ENCODE measurements around the gene EIF4E. TPM values are rescaled to one million over a fixed set of nuclear protein-coding genes. Genes with fewer than 3 reads are reported as not detected.

Gene EIF4E
- polyA plus RNA-seq, 1 donor (not counting 4 experiments of a cell fraction or from before 2014, with no cell fraction given): 150 TPM

- dilution Hi-C loops (cut with MboI; ENCODE audit: extremely low pct_ligation_motif_present, low sequenced_read_pairs): no loop called here
- FAIRE-seq (no peak), DNase-seq (ENCODE audit: low read depth, low spot score) (no peak)
- TF ChIP-seq CTCF (optimal IDR thresholded peaks at IDR 0.05 in 1 of 3, IDR thresholded peaks at IDR 0.05 in 1 of 3, conservative IDR thresholded peaks at IDR 0.05 in 1 of 3; ENCODE audit: extremely low read depth in 1 of 3, insufficient read depth in 2 of 3, low read length in 3 of 3) (no peak), EZH2 (IDR thresholded peaks at IDR 0.05; ENCODE audit: low read length) (no peak)
- Histone ChIP-seq H3K9ac (ENCODE audit: control insufficient read depth, extremely low read depth, insufficient read depth, low read length) (no peak overlapping the region), H3K79me2 (ENCODE audit: control insufficient read depth, insufficient read depth, low read length) (peaks cover 98% of the 10 kb centered on the region), H3K27ac (ENCODE audit: control insufficient read depth, insufficient read depth, low read length) (no peak overlapping the region), H4K20me1 (ENCODE audit: control insufficient read depth, extremely low read depth, insufficient read depth, low read length) (peaks cover 30% of the 10 kb centered on the region), H3K4me1 (ENCODE audit: control insufficient read depth, extremely low read depth, insufficient read depth, low read length) (peaks cover 42% of the 10 kb centered on the region), H2AFZ (ENCODE audit: control insufficient read depth, low read length) (no peak overlapping the region), H3K9me3 (ENCODE audit: control insufficient read depth, low read depth, low read length) (no peaks in the 10 kb centered on the region), H3K4me2 (ENCODE audit: control insufficient read depth, extremely low read depth, insufficient read depth, low read depth, low read length) (no peak overlapping the region), H3K36me3 (ENCODE audit: control insufficient read depth in 2 of 2, extremely low read depth in 1 of 2, insufficient read depth in 2 of 2, low read length in 2 of 2) (peaks cover 3 to 17% of the 10 kb centered on the region in 2 experiments), H3K9me1 (ENCODE audit: control insufficient read depth, extremely low read depth, insufficient read depth, low read length) (peaks cover 3% of the 10 kb centered on the region), H3K27me3 (ENCODE audit: control insufficient read depth, extremely low read depth, insufficient read depth, low read length) (no peaks in the 10 kb centered on the region), H3K4me3 (ENCODE audit: control insufficient read depth in 2 of 3, extremely low read depth in 1 of 3, insufficient read depth in 2 of 3, low read depth in 1 of 3, low read length in 3 of 3) (no peak overlapping the region)
Observed at GRCh38 chr4:98905297-98905696, 23.6 kb downstream of the EIF4E start.

GRCh38 chr4:98903963-98904362 lies 25.0 kb downstream of the EIF4E start:
- H3K4me1 ChIP-seq (ENCODE audit: control insufficient read depth, extremely low read depth, insufficient read depth, low read length): peaks cover 33% of the 10 kb centered on the region
- TF ChIP-seq EZH2 (IDR thresholded peaks at IDR 0.05; ENCODE audit: low read length): no peak
- no peak for TF ChIP-seq CTCF (optimal IDR thresholded peaks at IDR 0.05 in 1 of 3, IDR thresholded peaks at IDR 0.05 in 1 of 3, conservative IDR thresholded peaks at IDR 0.05 in 1 of 3; ENCODE audit: extremely low read depth in 1 of 3, insufficient read depth in 2 of 3, low read length in 3 of 3)
- H3K27ac ChIP-seq (ENCODE audit: control insufficient read depth, insufficient read depth, low read length): no peak overlapping the region
- dilution Hi-C loops (cut with MboI; ENCODE audit: extremely low pct_ligation_motif_present, low sequenced_read_pairs): no loop called here
- H3K79me2 ChIP-seq (ENCODE audit: control insufficient read depth, insufficient read depth, low read length): peaks cover 97% of the 10 kb centered on the region
- no peak overlapping the region for H3K4me2 ChIP-seq (ENCODE audit: control insufficient read depth, extremely low read depth, insufficient read depth, low read depth, low read length)
- H4K20me1 ChIP-seq (ENCODE audit: control insufficient read depth, extremely low read depth, insufficient read depth, low read length): peaks cover 21% of the 10 kb centered on the region
- no peak for DNase-seq (ENCODE audit: low read depth, low spot score)
- peaks cover 3 to 17% of the 10 kb centered on the region in 2 experiments for H3K36me3 ChIP-seq (ENCODE audit: control insufficient read depth in 2 of 2, extremely low read depth in 1 of 2, insufficient read depth in 2 of 2, low read length in 2 of 2)
- H3K4me3 ChIP-seq (ENCODE audit: control insufficient read depth in 2 of 3, extremely low read depth in 1 of 3, insufficient read depth in 2 of 3, low read depth in 1 of 3, low read length in 3 of 3): no peak overlapping the region
- peaks cover 3% of the 10 kb centered on the region for H3K9me1 ChIP-seq (ENCODE audit: control insufficient read depth, extremely low read depth, insufficient read depth, low read length)
- no peak overlapping the region for H3K9ac ChIP-seq (ENCODE audit: control insufficient read depth, extremely low read depth, insufficient read depth, low read length)
- no peak overlapping the region for H2AFZ ChIP-seq (ENCODE audit: control insufficient read depth, low read length)
- no peaks in the 10 kb centered on the region for H3K27me3 ChIP-seq (ENCODE audit: control insufficient read depth, extremely low read depth, insufficient read depth, low read length)
- no peak for FAIRE-seq
- no peaks in the 10 kb centered on the region for H3K9me3 ChIP-seq (ENCODE audit: control insufficient read depth, low read depth, low read length)
